ENCODE data around the gene SAMD4B. TPM values are rescaled to one million over a fixed set of nuclear protein-coding genes. Genes with fewer than 3 reads are reported as not detected.

SAMD4B gene
- total and polyA plus RNA-seq, 9 of the 15 experiments (the other 6 are each of a cell fraction or from before 2014, with no cell fraction given): 3.4 to 90.5 (median 38.0) TPM

DNA sequence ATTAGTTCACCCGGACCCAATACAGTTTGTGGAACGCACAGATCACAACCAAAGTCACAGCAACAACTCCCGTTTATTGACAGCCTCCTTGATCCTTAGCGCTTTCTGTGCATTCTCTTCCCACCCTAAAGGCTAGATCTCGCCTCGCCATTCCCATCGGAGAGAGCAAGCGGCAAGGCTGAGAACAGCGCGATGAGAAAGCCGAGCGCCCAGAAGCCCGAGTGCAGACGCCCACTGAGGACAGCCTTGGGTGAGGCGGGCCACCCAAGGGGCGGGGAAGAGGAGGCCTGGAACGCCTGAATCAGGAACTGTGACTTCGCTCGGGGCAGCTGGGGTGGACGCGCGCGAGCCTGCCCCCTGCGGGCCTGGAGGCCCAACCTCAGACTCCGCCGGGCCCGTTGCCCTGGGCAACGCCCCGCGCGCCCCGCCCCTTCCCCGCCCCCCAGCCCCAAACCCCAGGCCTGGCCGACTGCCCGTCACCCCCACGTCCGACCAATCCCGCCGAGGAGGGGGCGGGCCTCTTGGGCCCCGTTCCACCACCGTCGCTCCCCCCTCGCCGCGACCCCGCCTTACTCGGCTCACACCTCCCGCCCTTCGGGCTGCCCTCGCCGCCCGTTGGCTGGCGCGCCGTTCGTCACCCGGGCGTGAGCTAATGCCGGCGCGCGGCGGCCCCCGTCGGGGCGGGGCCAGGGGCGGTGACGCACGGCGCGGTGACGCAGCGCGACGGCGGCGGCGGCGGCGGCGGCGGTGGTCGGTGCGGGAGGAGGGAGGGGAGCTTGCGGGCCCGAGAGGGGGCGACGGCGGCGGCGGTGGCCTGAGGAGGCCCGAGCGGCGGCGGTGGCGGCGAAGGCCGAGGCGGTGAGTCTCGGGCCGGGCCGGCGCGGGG lies at the start of gene SAMD4B (continued):
- TF ChIP-seq ZBTB7A (IDR thresholded peaks at IDR 0.05; ENCODE audit: borderline replicate concordance, control insufficient read depth, low read depth, low read length): peak; percentile 84
- TF ChIP-seq FOXP1 (CRISPR knock-in tag; IDR thresholded peaks at IDR 0.05): no peak
- TF ChIP-seq MCM2 (IDR thresholded peaks at IDR 0.05; ENCODE audit: low read depth): no peak
- TF ChIP-seq, protein P1, sequence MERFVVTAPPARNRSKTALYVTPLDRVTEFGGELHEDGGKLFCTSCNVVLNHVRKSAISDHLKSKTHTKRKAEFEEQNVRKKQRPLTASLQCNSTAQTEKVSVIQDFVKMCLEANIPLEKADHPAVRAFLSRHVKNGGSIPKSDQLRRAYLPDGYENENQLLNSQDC (CRISPR knock-in tag; IDR thresholded peaks at IDR 0.05): no peak
- no peak for TF ChIP-seq MCM3 (IDR thresholded peaks at IDR 0.05)
- TF ChIP-seq MCM5 (IDR thresholded peaks at IDR 0.05; ENCODE audit: low read depth): no peak
- 0 out of 2 replicates have a peak, but pooled peaks have one; percentile 61 for TF ChIP-seq RNF2 (IDR thresholded peaks at IDR 0.05)
- no peak for TF ChIP-seq ZNF175 (CRISPR knock-in tag; IDR thresholded peaks at IDR 0.05; ENCODE audit: low read depth)
- peak; percentile 75 for TF ChIP-seq CCNT2 (IDR thresholded peaks at IDR 0.05; ENCODE audit: borderline replicate concordance, extremely low read depth, insufficient read length, low read depth, low read length)
- peak; percentile 58 for TF ChIP-seq JUN (IDR thresholded peaks at IDR 0.05; ENCODE audit: borderline replicate concordance, low read depth, low read length)
- no peak for TF ChIP-seq JUN (CRISPR knock-in tag; IDR thresholded peaks at IDR 0.05; ENCODE audit: borderline replicate concordance)
- TF ChIP-seq, protein P2, sequence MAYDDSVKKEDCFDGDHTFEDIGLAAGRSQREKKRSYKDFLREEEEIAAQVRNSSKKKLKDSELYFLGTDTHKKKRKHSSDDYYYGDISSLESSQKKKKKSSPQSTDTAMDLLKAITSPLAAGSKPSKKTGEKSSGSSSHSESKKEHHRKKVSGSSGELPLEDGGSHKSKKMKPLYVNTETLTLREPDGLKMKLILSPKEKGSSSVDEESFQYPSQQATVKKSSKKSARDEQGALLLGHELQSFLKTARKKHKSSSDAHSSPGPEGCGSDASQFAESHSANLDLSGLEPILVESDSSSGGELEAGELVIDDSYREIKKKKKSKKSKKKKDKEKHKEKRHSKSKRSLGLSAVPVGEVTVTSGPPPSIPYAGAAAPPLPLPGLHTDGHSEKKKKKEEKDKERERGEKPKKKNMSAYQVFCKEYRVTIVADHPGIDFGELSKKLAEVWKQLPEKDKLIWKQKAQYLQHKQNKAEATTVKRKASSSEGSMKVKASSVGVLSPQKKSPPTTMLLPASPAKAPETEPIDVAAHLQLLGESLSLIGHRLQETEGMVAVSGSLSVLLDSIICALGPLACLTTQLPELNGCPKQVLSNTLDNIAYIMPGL (CRISPR knock-in tag; IDR thresholded peaks at IDR 0.05): peak; percentile 58; the same call in 1 of the 2 replicates
- TF ChIP-seq MEIS2 (IDR thresholded peaks at IDR 0.05; ENCODE audit: partially characterized antibody): no peak
- no peak for TF ChIP-seq TAL1 (IDR thresholded peaks at IDR 0.05)
- peak; percentile 64 for TF ChIP-seq ZFX (CRISPR knock-in tag; IDR thresholded peaks at IDR 0.05)
- no peak for TF ChIP-seq ZFPM2 (CRISPR knock-in tag; IDR thresholded peaks at IDR 0.05)
- peak; percentile 38 for TF ChIP-seq SMAD1 (IDR thresholded peaks at IDR 0.05; ENCODE audit: low read depth, low read length, partially characterized antibody)
- no peak for TF ChIP-seq ZFP1 (CRISPR knock-in tag; IDR thresholded peaks at IDR 0.05)
- TF ChIP-seq SMARCB1 (IDR thresholded peaks at IDR 0.05; ENCODE audit: insufficient read length, low read depth): no peak
- peak; percentile 95 for TF ChIP-seq KDM5B (IDR thresholded peaks at IDR 0.05; ENCODE audit: insufficient replicate concordance, low read depth, low read length)
- peak; percentile 54 for TF ChIP-seq RBM22 (IDR thresholded peaks at IDR 0.05; ENCODE audit: low read depth, low read length, poor library complexity, severe bottlenecking)
- TF ChIP-seq ILF3 (IDR thresholded peaks at IDR 0.05; ENCODE audit: borderline replicate concordance): no peak
- TF ChIP-seq NFIX (CRISPR knock-in tag; IDR thresholded peaks at IDR 0.05; ENCODE audit: low read depth): no peak
- TF ChIP-seq ZNF77 (CRISPR knock-in tag; IDR thresholded peaks at IDR 0.05): no peak
- TF ChIP-seq, protein P3, sequence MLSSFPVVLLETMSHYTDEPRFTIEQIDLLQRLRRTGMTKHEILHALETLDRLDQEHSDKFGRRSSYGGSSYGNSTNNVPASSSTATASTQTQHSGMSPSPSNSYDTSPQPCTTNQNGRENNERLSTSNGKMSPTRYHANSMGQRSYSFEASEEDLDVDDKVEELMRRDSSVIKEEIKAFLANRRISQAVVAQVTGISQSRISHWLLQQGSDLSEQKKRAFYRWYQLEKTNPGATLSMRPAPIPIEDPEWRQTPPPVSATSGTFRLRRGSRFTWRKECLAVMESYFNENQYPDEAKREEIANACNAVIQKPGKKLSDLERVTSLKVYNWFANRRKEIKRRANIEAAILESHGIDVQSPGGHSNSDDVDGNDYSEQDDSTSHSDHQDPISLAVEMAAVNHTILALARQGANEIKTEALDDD (IDR thresholded peaks at IDR 0.05): no peak
- TF ChIP-seq, protein P4, sequence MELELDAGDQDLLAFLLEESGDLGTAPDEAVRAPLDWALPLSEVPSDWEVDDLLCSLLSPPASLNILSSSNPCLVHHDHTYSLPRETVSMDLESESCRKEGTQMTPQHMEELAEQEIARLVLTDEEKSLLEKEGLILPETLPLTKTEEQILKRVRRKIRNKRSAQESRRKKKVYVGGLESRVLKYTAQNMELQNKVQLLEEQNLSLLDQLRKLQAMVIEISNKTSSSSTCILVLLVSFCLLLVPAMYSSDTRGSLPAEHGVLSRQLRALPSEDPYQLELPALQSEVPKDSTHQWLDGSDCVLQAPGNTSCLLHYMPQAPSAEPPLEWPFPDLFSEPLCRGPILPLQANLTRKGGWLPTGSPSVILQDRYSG (tag; conservative IDR thresholded peaks at IDR 0.05; ENCODE audit: low read depth): no peak

Data from K562 (cell line).